CD4-positive, CD25-positive, alpha-beta regulatory T cell (primary cell): ENCODE data around the gene MAP7D3. TPM values are rescaled to one million over a fixed set of nuclear protein-coding genes. Genes with fewer than 3 reads are reported as not detected.
A peak's percentile ranks its signal among the peaks of the same experiment; 100 is the strongest.

Experiments
- ATAC-seq, 2 donors: fragments of 150-1000 bp; cut with Tn5 transposase; one replicate each; pipeline ENCODE4 v1.10.0; 2021; ENCODE audit warnings: low read depth in 2 of 2, moderate number of reproducible peaks in 2 of 2, moderate library complexity in 1 of 2
- DNase-seq, 3 donors: peaks; one replicate each; pipeline versions ENCODE4 v3.0.0 to v3.0.0-alpha.2; 2012 to 2022; ENCODE audit warnings: mixed read lengths in 1 of 3
- H3K27ac ChIP-seq: one replicate; pipeline ENCODE4 v1.7.0; 2013; ENCODE audit warnings: mild to moderate bottlenecking, low read length; ENCODE audit not compliant: insufficient read depth, poor library complexity, severe bottlenecking
- H3K27me3 ChIP-seq: one replicate; pipeline ENCODE4 v1.7.0; 2013; ENCODE audit warnings: low read length; ENCODE audit not compliant: control insufficient read depth, insufficient read depth
- H3K36me3 ChIP-seq: one replicate; pipeline ENCODE4 v1.7.0; 2013; ENCODE audit warnings: mild to moderate bottlenecking, low read length, moderate library complexity; ENCODE audit not compliant: control insufficient read depth, insufficient read depth
- H3K4me1 ChIP-seq: 2 replicates; pipeline ENCODE4 v1.7.0; 2013; ENCODE audit warnings: mild to moderate bottlenecking, low read length; ENCODE audit not compliant: insufficient read depth, control insufficient read depth, poor library complexity, severe bottlenecking
- H3K4me3 ChIP-seq: one replicate; pipeline ENCODE4 v1.7.0; 2013; ENCODE audit warnings: low read depth, mild to moderate bottlenecking, low read length, moderate library complexity
- H3K9me3 ChIP-seq, 2 experiments: 1 replicate in 1 of 2; 2 replicates in 1 of 2; pipeline ENCODE4 v1.7.0; 2013; ENCODE audit warnings: low read length in 2 of 2, mild to moderate bottlenecking in 1 of 2, moderate library complexity in 1 of 2; ENCODE audit not compliant: control insufficient read depth in 2 of 2
- H3K27ac Mint-ChIP-seq, 3 donors: one replicate each; pipeline ENCODE4 v1.8.0; 2020 to 2022; ENCODE audit warnings: mild to moderate bottlenecking in 3 of 3, mixed read lengths in 3 of 3, moderate library complexity in 2 of 3
- H3K27me3 Mint-ChIP-seq: one replicate; pipeline ENCODE4 v1.8.0; 2022; ENCODE audit warnings: mild to moderate bottlenecking, mixed read lengths
- H3K36me3 Mint-ChIP-seq: one replicate; pipeline ENCODE4 v1.8.0; 2020; ENCODE audit warnings: mixed read lengths
- H3K4me1 Mint-ChIP-seq, 4 donors: one replicate each; pipeline ENCODE4 v1.8.0; 2020 to 2022; ENCODE audit warnings: mixed read lengths in 4 of 4, mild to moderate bottlenecking in 1 of 4
- H3K4me3 Mint-ChIP-seq, 4 donors: one replicate each; pipeline ENCODE4 v1.8.0; 2020 to 2022; ENCODE audit warnings: mild to moderate bottlenecking in 4 of 4, mixed read lengths in 4 of 4, moderate library complexity in 3 of 4
- H3K9me3 Mint-ChIP-seq, 7 donors: one replicate each; pipeline ENCODE4 v1.8.0; 2020 to 2022; ENCODE audit warnings: mixed read lengths in 7 of 7, mild to moderate bottlenecking in 3 of 7, moderate library complexity in 2 of 7
- polyA plus RNA-seq, 4 donors: library from polyadenylated mRNA; unstranded; fragments of 300-500 nt; fragmentation: Illumina TruSeq; gene quantifications; one replicate each; pipeline ENCODE4 v1.2.3, GENCODE V29; 2021
- total RNA-seq: library from RNA; stranded (reverse); gene quantifications from one replicate; pipeline ENCODE4 v1.2.3, GENCODE V29; 2022

Gene MAP7D3
- total and polyA plus RNA-seq, 5 donors from 2014 or later = 2.5 to 4.7 (median 3.1) TPM

GRCh38 chrX:136220951-136221350 is 30.2 kb downstream of the MAP7D3 start:
- no peaks in the 10 kb centered on the region for H3K9me3 Mint-ChIP-seq
- H3K27ac Mint-ChIP-seq = no peak overlapping the region
- no peaks in the 10 kb centered on the region for H3K4me1 ChIP-seq
- no peaks in the 10 kb centered on the region for H3K27me3 ChIP-seq
- H3K27me3 Mint-ChIP-seq = no peaks in the 10 kb centered on the region
- H3K36me3 Mint-ChIP-seq = peaks cover 11% of the 10 kb centered on the region
- no peak for DNase-seq
- no peak overlapping the region for H3K4me3 Mint-ChIP-seq
- ATAC-seq = no peak
- H3K9me3 ChIP-seq = no peaks in the 10 kb centered on the region
- H3K27ac ChIP-seq = no peak overlapping the region
- H3K4me3 ChIP-seq = no peak overlapping the region
- H3K4me1 Mint-ChIP-seq = no peaks in the 10 kb centered on the region
- peaks cover 23% of the 10 kb centered on the region for H3K36me3 ChIP-seq

- peaks cover 7% of the 10 kb centered on the region for H3K36me3 Mint-ChIP-seq
Measured at GRCh38 chrX:136220540-136220939, 30.7 kb downstream of the MAP7D3 start.

GRCh38 chrX:136219893-136220292 is 31.3 kb downstream of the MAP7D3 start:
- Mint-ChIP-seq H3K27ac (no peak overlapping the region), H3K9me3 (no peaks in the 10 kb centered on the region), H3K27me3 (no peaks in the 10 kb centered on the region), H3K4me1 (no peaks in the 10 kb centered on the region), H3K36me3 (peaks cover 6% of the 10 kb centered on the region), H3K4me3 (no peak overlapping the region)
- H3K4me3 ChIP-seq = no peak overlapping the region
- no peaks in the 10 kb centered on the region for H3K27me3 ChIP-seq
- H3K36me3 ChIP-seq = peaks cover 23% of the 10 kb centered on the region
- H3K4me1 ChIP-seq = no peaks in the 10 kb centered on the region
- DNase-seq (no peak), ATAC-seq (no peak)
- H3K9me3 ChIP-seq = no peaks in the 10 kb centered on the region
- no peak overlapping the region for H3K27ac ChIP-seq

More at GRCh38 chrX:136220540-136220939, 30.7 kb downstream of the MAP7D3 start:
- H3K4me1 ChIP-seq = no peaks in the 10 kb centered on the region
- ATAC-seq = no peak
- H3K9me3 ChIP-seq = no peaks in the 10 kb centered on the region
- H3K27me3 ChIP-seq = no peaks in the 10 kb centered on the region
- no peak overlapping the region for H3K27ac Mint-ChIP-seq
- no peak overlapping the region for H3K4me3 Mint-ChIP-seq
- H3K36me3 ChIP-seq = peaks cover 23% of the 10 kb centered on the region
- H3K4me1 Mint-ChIP-seq = no peaks in the 10 kb centered on the region
- H3K27ac ChIP-seq = no peak overlapping the region
- no peak overlapping the region for H3K4me3 ChIP-seq
- DNase-seq = peak in 1 of 3 donors; percentile 19
- H3K27me3 Mint-ChIP-seq = no peaks in the 10 kb centered on the region
- H3K9me3 Mint-ChIP-seq = no peaks in the 10 kb centered on the region

- Histone ChIP-seq H3K4me1 (no peaks in the 10 kb centered on the region), H3K27ac (no peak overlapping the region), H3K36me3 (peaks cover 13% of the 10 kb centered on the region), H3K4me3 (no peak overlapping the region), H3K27me3 (no peaks in the 10 kb centered on the region), H3K9me3 (no peaks in the 10 kb centered on the region)
- no peaks in the 10 kb centered on the region for H3K9me3 Mint-ChIP-seq
- no peak overlapping the region for H3K4me3 Mint-ChIP-seq
- ATAC-seq (no peak), DNase-seq (no peak)
- H3K36me3 Mint-ChIP-seq = no peaks in the 10 kb centered on the region
- H3K4me1 Mint-ChIP-seq = no peaks in the 10 kb centered on the region
- no peak overlapping the region for H3K27ac Mint-ChIP-seq
- H3K27me3 Mint-ChIP-seq = no peaks in the 10 kb centered on the region
Measured at GRCh38 chrX:136215559-136215958, 35.6 kb downstream of the MAP7D3 start.

- no peaks in the 10 kb centered on the region for H3K27me3 Mint-ChIP-seq
- H3K4me1 ChIP-seq = no peaks in the 10 kb centered on the region
- no peak for ATAC-seq
- no peak for DNase-seq
- no peaks in the 10 kb centered on the region for H3K9me3 ChIP-seq
- peaks cover 8% of the 10 kb centered on the region for H3K36me3 ChIP-seq
- no peaks in the 10 kb centered on the region for H3K4me1 Mint-ChIP-seq
- H3K36me3 Mint-ChIP-seq = no peaks in the 10 kb centered on the region
- no peak overlapping the region for H3K4me3 ChIP-seq
- H3K27ac Mint-ChIP-seq = no peak overlapping the region
- no peak overlapping the region for H3K27ac ChIP-seq
- H3K27me3 ChIP-seq = no peaks in the 10 kb centered on the region
- H3K9me3 Mint-ChIP-seq = no peaks in the 10 kb centered on the region
- no peak overlapping the region for H3K4me3 Mint-ChIP-seq
Measured at GRCh38 chrX:136214551-136214950, 36.6 kb downstream of the MAP7D3 start.

GRCh38 chrX:136212557-136213111 is 38.6 kb downstream of the MAP7D3 start:
- Histone ChIP-seq H3K4me1 (no peaks in the 10 kb centered on the region), H3K4me3 (no peak overlapping the region), H3K9me3 (no peaks in the 10 kb centered on the region), H3K36me3 (peaks cover 5% of the 10 kb centered on the region), H3K27me3 (no peaks in the 10 kb centered on the region), H3K27ac (no peak overlapping the region)
- H3K27ac Mint-ChIP-seq = peak overlapping the region in 1 of 3 donors; percentile 68
- DNase-seq (no peak), ATAC-seq (no peak)
- H3K4me3 Mint-ChIP-seq = no peak overlapping the region
- H3K27me3 Mint-ChIP-seq = no peaks in the 10 kb centered on the region
- H3K4me1 Mint-ChIP-seq = no peaks in the 10 kb centered on the region
- no peaks in the 10 kb centered on the region for H3K36me3 Mint-ChIP-seq
- H3K9me3 Mint-ChIP-seq = no peaks in the 10 kb centered on the region

- Histone ChIP-seq H3K4me3 (no peak overlapping the region), H3K27ac (no peak overlapping the region), H3K27me3 (no peaks in the 10 kb centered on the region), H3K36me3 (peaks cover 5% of the 10 kb centered on the region), H3K4me1 (no peaks in the 10 kb centered on the region), H3K9me3 (no peaks in the 10 kb centered on the region)
- DNase-seq = no peak
- no peaks in the 10 kb centered on the region for H3K27me3 Mint-ChIP-seq
- no peaks in the 10 kb centered on the region for H3K36me3 Mint-ChIP-seq
- H3K4me1 Mint-ChIP-seq = peaks cover 0 to 2% (median 0%) of the 10 kb centered on the region in 4 donors
- H3K4me3 Mint-ChIP-seq = no peak overlapping the region
- no peak for ATAC-seq
- no peaks in the 10 kb centered on the region for H3K9me3 Mint-ChIP-seq
- no peak overlapping the region for H3K27ac Mint-ChIP-seq
Measured at GRCh38 chrX:136211766-136212556, 39.2 kb downstream of the MAP7D3 start.

GRCh38 chrX:136210806-136211205 is 40.4 kb downstream of the MAP7D3 start:
- Mint-ChIP-seq H3K4me3 (no peak overlapping the region), H3K27ac (no peak overlapping the region)

More at GRCh38 chrX:136210806-136211205, 40.4 kb downstream of the MAP7D3 start:
- no peaks in the 10 kb centered on the region for H3K9me3 ChIP-seq
- no peak for ATAC-seq
- no peaks in the 10 kb centered on the region for H3K27me3 Mint-ChIP-seq
- DNase-seq = no peak
- H3K4me1 Mint-ChIP-seq = peaks cover 0 to 2% (median 0%) of the 10 kb centered on the region in 4 donors
- no peaks in the 10 kb centered on the region for H3K27me3 ChIP-seq
- H3K27ac ChIP-seq = no peak overlapping the region
- H3K36me3 Mint-ChIP-seq = no peaks in the 10 kb centered on the region
- no peaks in the 10 kb centered on the region for H3K9me3 Mint-ChIP-seq
- H3K4me1 ChIP-seq = no peaks in the 10 kb centered on the region
- H3K36me3 ChIP-seq = peaks cover 5% of the 10 kb centered on the region
- no peak overlapping the region for H3K4me3 ChIP-seq
